GM19324 (cell line): ENCODE results near the gene CAPN9.

ENCODE experiments used
- ATAC-seq: cut with Tn5 transposase; IDR thresholded peaks from one replicate; pipeline ENCODE4 v1.9.1; 2021; ENCODE audit warnings: mild to moderate bottlenecking, moderate library complexity; ENCODE audit not compliant: unreplicated experiment, low FRiP score

CAPN9 gene

GRCh38 chr1:230818367-230818766 is 71.2 kb downstream of the CAPN9 start:
- ATAC-seq: no peak

- ATAC-seq: no peak
These were observed 71.7 kb downstream of the CAPN9 start for GRCh38 chr1:230818901-230819300.

GRCh38 chr1:230819976-230820375 is 72.8 kb downstream of the CAPN9 start:
- ATAC-seq: no peak

GRCh38 chr1:230820568-230820967 is 73.4 kb downstream of the CAPN9 start:
- no peak for ATAC-seq

GRCh38 chr1:230821346-230821745 is 74.2 kb downstream of the CAPN9 start:
- ATAC-seq: no peak

- no peak for ATAC-seq
These were observed 74.9 kb downstream of the CAPN9 start for GRCh38 chr1:230822092-230822581.

- no peak for ATAC-seq
These were observed 76.2 kb downstream of the CAPN9 start for GRCh38 chr1:230823426-230823825.

- no peak for ATAC-seq
These were observed 76.8 kb downstream of the CAPN9 start for GRCh38 chr1:230823931-230824381.

GRCh38 chr1:230824551-230824918 is 77.3 kb downstream of the CAPN9 start:
- no peak for ATAC-seq

- ATAC-seq: no peak
These were observed 77.9 kb downstream of the CAPN9 start for GRCh38 chr1:230824919-230825721.

GRCh38 chr1:230825761-230826160 is 78.6 kb downstream of the CAPN9 start:
- no peak for ATAC-seq

GRCh38 chr1:230826166-230826875 is 79.1 kb downstream of the CAPN9 start:
- no peak for ATAC-seq

- ATAC-seq: no peak
These were observed 80.0 kb downstream of the CAPN9 start for GRCh38 chr1:230827081-230827681.

- no peak for ATAC-seq
These were observed 80.6 kb downstream of the CAPN9 start for GRCh38 chr1:230827801-230828200.

GRCh38 chr1:230828421-230828820 is 81.2 kb downstream of the CAPN9 start:
- ATAC-seq: no peak

GRCh38 chr1:230831771-230832170 is 84.6 kb downstream of the CAPN9 start:
- no peak for ATAC-seq

GRCh38 chr1:230832476-230832875 is 85.3 kb downstream of the CAPN9 start:
- no peak for ATAC-seq

GRCh38 chr1:230833511-230833910 is 86.3 kb downstream of the CAPN9 start:
- no peak for ATAC-seq

GRCh38 chr1:230834292-230834691 is 87.1 kb downstream of the CAPN9 start:
- ATAC-seq: no peak

GRCh38 chr1:230836347-230836746 is 89.2 kb downstream of the CAPN9 start:
- ATAC-seq: no peak

- no peak for ATAC-seq
These were observed 89.6 kb downstream of the CAPN9 start for GRCh38 chr1:230836793-230837192.
